NCI-H2196 (cell line): ENCODE results near the gene FHIT.

Experiments used
- DNase-seq: peaks from one replicate; lab custom pipeline; 2025; ENCODE audit not compliant: unreplicated experiment; lab: John Stamatoyannopoulos, UW

The FHIT gene

GRCh38 chr3:60779637-60780036 lies 471.6 kb downstream of the FHIT start:
- no peak for DNase-seq

DNA sequence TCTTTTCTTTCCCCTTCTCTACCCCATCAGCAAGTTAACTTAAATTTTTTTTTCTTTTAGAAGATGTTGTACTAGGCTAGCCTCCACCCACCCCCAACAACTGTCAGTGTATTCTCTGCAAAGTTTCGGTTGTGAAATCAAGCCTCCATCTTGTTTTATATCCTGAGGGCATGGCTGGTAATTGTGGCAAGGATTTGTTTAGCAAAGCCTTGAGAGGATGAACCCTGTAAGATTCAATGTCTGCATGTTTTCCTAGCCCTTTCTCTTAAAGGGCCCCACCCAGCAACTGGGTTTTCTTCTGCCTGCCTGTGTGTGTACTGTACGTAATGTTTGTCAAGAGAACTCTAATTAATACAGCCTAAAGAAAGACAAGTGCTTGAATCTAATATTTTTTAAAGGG lies 475.3 kb downstream of the FHIT start:
- no peak for DNase-seq

DNA sequence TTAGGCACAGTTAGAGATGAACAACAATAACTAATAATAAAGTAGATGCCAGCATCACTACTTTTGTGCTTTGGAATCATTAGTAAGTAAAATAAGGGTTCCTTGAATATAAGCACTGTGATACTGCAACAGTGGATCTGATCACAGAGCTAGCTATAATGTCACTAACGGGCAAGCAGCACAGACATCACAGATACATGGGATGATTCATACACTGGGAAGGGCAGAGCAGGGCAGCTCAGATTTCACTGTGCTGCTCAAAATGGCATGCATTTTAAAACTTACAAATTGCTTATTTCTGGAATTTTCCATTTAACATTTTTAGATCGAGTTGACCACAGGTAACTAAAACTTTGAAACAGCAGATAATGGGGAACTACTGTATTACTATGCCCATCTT lies 476.6 kb downstream of the FHIT start:
- DNase-seq: no peak

- DNase-seq: no peak
Observed at GRCh38 chr3:60772584-60772983, 478.7 kb downstream of the FHIT start.

- no peak for DNase-seq
Observed at GRCh38 chr3:60771766-60772165, 479.5 kb downstream of the FHIT start.

DNA sequence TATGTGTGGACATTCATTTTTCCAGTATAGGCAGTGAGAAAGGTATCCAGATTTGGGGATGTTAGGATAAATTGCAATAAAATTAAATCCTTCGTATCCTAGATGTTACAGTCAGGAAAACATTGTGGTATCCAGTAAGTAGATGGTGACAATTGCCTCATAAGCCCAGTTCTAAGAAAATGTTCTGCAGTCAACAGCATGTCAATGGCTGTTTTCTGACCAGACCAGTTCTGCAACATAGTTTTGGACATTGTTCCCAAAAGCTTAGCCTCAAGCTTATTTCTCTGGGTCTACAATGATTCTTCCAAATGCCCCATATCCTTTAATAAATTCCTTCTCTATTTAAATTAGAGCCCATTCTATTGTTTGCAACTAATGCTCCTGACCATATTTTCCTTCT lies 480.7 kb downstream of the FHIT start:
- DNase-seq: no peak

DNA sequence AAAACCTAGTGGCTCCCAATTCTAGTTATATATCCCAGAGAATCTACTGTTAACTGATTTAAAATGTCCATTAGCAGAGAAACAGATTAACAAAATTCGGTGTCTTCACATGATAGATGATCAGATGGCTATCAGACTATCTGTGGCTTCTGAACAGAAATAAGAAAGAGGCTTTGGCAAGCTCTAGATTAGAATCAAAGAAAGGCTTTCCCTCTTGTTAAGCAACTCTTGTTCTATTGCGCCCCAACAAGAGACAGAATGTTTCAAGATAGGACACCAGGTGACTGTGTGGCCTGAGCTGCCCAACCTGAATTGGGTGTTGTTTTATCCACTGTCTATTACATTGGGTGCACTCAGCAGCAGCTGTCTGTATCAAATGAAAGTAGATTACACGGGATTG lies 483.7 kb downstream of the FHIT start:
- no peak for DNase-seq

DNA sequence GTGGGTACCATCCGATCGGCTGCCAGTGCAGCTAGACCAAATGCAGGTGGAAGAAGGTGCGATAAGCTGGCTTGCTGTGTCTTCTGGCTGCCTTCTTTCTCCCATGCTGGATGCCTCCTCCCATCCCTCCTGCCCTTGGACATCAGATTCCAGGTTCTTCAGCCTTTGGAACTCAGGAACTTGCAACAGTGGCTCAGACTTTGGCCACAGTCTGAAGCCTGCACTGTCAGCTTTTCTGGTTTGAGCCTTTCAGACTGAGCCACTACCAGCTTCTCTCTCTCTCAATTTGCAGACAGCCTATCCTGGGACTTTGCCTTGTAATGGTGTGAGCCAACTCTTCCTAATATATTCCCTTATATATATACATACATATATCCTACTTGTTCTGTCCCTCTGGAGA lies 485.5 kb downstream of the FHIT start:
- no peak for DNase-seq

DNA sequence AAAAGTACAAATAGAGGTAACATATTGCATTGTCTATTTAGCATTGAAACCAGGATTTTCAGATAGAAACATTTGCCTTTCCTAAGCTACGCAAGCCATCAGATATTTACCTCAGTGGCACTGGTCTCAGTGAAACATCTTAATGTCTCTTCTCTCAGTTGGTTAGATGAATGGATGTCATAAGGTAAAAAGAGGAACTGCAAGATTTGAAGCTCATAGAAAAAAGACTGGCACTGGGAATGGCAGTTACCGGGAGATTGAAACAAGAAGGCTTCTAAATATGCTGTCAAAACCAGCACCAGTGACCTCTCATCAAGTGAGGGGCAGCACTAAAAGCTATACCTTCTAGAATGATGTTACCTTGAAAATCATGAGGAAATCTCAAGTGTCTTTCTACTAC lies 486.4 kb downstream of the FHIT start:
- no peak for DNase-seq

DNA sequence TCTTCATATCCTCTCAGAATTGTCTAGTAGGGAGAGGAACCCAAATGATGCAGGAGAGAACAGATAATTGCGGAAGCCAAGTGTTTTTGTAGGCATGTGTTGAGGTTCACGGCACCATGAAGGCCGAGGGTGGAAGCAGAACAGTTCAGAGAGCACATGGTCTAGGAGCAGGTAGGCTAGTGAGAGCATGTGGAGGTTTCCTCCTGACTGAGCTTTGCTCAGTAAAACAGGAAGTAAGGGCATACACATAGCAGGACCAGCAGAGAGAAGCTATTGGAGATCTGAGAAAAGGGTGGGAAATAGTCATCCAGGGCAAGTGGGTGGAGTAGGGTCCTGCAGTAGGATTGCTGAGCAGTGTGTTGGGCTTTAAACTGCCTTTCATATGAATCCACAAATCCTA lies 491.1 kb downstream of the FHIT start:
- DNase-seq: no peak

GRCh38 chr3:60759439-60759838 lies 491.8 kb downstream of the FHIT start:
- no peak for DNase-seq

- no peak for DNase-seq
Observed at GRCh38 chr3:60758831-60759230, 492.4 kb downstream of the FHIT start.

DNA sequence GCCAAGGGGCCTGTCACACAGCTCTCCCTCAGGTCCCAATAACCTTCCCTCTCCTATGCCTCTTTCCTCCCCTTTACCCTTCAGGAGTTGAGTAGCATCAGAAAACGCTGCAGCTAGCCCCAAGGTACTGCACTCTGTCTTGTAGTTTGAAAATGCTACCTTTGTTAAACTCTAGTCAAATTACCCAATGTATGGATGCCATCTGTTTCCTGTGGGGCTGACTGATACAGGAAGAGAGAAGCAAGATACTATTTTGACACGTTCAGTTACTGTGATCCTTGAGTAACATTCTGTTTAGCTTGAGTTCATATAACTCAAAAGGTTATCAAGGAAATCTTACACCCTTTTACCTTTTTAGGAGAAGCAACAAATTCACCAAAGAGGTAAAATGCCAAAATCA lies 493.1 kb downstream of the FHIT start:
- DNase-seq: no peak

GRCh38 chr3:60757724-60758123 lies 493.5 kb downstream of the FHIT start:
- no peak for DNase-seq

DNA sequence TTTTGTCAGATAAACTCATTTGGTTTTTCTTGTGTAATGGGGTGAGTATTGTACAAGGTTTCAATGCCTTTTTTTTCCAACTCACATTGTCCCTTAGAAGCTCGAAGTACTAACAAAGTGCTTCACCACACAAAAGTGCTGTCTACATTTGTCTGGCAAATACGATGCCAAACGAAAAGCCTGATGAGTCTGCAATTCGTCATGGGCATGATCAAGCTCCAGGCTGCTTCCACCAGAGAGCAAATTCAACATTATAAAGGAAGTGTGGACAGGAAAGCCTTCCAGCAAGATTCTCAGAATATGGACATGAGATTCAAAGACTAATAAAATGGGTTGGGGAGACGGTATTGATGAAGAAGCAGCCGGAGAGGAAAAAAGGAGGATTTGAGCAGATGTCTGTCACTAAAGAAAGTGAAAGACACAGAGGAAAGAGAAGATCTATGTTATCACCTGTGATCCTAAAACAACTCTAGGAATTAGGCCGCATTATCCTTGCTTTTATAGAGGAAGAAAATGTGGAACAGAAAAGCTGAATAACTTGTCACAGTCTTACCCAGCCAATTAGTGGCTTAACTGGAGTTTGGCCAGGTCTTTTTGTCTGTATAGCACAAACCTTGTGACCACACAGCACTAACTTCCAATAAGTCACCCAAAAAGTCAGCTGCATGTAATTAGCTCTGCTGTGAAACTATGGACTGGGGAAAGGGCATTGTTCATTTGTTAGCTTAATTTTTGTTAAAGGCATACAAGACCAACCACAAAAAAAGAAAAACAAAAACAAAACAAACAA lies 494.8 kb downstream of the FHIT start:
- DNase-seq: no peak

- no peak for DNase-seq
Observed at GRCh38 chr3:60755094-60755493, 496.2 kb downstream of the FHIT start.

DNA sequence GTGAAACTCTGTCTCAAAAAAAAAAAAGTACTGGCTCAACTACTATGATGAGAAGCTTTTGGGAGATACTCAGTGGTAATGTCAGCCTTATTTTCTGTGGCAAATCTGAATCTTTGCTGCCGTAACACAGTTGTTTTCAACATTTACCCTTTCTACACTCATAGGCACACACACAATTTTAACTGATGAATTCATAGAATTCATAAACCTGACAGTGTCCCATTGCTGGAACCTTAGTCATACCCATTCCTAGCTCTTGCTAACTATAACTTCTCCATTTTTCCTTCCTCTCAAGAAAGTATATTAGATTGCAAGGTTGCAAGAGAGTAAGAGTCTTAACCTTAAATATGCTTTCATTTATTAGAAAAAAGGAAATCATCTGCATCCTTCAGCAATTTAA lies 496.6 kb downstream of the FHIT start:
- DNase-seq: no peak

DNA sequence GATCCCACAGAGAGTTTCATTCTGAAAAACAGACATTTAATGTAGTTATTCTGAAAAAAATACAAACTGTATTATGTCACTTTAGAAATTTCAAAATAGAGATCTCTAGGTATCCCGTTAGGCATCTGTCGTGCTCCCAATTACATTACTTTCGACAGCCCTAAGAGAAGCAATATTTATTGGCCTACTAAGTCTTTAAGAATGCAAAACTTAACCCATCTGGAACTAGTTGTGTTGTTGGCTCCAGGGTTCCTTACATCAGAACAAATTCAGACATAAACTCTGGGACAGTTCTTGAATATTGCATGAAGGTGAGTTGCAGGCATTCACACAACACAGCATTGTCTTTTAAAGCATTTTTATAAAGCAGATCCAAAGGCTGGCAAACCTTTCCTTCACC lies 498.4 kb downstream of the FHIT start:
- DNase-seq: no peak

DNA sequence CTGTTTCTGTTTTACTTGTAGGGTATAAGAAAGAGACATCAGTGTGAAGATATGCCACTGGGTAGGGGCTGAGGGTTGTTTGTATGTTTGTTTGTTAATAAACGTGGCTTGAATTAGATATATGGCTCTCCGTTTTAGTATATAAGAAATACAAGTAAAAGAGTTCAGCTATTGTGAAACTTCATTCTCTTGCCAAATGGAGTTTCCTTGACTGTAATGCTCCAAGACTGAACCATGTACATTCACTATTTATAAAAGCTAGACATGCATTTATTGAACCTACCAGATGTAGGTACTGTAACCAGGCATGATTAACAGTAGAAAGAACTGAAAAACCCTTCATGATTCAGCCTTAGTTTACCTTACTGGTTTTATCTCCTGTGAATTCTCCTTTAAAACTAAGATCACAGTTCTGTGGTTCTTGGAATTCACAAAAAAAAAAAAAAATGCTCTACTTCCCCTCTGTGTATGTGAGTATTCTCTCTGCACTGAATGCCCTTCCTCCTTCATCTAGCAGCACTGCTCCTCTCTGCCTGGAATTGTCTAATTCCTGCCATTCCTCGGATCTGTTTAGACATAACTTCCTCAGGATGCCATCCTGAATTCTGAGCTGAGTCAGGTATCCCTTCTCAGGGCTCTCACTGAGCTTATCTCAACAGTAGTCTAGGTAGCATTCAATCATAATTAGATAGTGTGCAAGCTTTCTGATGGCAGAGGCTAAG lies 504.4 kb downstream of the FHIT start:
- no peak for DNase-seq

GRCh38 chr3:60746043-60746638 lies 505.1 kb downstream of the FHIT start:
- DNase-seq: no peak

DNA sequence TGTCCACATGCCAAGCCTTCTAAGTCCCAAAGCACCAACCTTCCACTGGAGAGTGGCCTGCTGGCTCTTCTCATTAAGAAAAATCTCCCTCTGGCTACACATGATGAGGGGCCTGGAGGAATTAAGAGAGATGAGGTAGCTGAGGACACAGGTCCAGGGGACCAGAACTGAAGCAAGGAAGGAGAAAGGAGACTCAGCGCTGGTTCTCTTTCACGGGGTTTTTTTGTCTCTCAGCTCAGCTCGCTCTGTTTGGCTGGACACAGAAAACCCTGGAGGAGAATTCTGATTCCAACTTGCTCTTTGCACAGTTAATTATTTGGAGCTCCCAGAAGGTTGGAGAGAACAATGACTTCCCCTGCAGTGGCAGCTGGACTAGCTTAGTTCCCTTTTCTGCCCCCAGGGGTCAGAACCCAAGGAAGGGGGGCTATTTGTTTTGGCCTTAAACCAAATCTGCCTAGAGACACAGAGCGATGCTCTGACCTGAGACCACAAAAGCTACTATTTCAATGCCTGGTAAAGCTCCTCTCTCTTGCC lies 507.6 kb downstream of the FHIT start:
- peak; percentile 10 for DNase-seq

- no peak for DNase-seq
Observed at GRCh38 chr3:60742606-60743145, 508.6 kb downstream of the FHIT start.
